NCI-H1417 treated with DMSO at 0.1 percent for 48 hours (cell line): Measurements from ENCODE around the gene CTSS.
"Not testable (repeated sequence)": the region's sequence is repeated elsewhere in the genome, so short reads cannot be mapped to it uniquely, and the experiment has no call there.

Experiments used
- DNase-seq: peaks from one replicate; lab custom pipeline; 2025; lab: John Stamatoyannopoulos, UW

The CTSS gene

DNA sequence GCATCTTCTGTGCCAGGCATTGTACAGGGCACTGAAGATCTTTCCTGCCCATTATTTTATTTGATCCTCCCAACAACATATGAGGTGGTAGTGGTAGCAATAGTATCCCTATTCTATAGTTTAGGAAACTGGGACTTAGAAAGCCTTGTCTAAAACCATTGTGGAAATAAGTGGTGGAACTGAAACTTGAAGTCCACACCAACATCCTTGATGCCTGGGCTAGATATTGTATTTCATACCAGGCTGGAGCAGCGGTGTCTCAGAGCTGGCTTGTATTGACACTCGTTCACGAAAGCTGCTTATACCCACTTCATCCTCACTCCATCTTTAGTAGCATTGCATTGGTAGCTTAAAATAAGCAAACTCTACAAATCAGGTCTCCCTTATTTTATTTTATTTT lies 9.7 kb upstream of the CTSS start:
- DNase-seq: no peak

DNA sequence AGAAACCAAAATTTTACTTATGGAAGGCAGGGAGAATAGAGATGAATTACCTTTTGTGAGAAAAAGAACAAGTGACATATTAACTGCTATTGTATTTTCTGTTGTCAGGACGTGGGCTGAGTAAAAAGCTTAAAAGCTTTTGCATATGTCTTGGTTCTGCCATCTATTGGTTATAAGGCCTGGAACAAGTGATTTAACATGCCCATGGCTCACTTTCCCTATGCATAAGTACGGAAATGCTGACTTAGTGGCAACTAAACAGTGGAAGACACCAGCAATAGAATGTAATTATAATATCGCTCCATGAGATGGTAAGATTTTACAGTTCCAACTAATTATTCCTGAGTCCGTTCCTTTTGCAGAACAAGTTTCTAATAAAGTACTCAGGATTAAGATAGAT lies 6.7 kb upstream of the CTSS start:
- DNase-seq: no peak

GRCh38 chr1:150767704-150768103 lies 2.1 kb upstream of the CTSS start:
- not testable (repeated sequence) for DNase-seq

- not testable (repeated sequence) for DNase-seq
These were observed 361 bp upstream of the CTSS start for GRCh38 chr1:150765977-150766301.

- no peak for DNase-seq
These were observed 919 bp downstream of the CTSS start for GRCh38 chr1:150764617-150765101.

DNA sequence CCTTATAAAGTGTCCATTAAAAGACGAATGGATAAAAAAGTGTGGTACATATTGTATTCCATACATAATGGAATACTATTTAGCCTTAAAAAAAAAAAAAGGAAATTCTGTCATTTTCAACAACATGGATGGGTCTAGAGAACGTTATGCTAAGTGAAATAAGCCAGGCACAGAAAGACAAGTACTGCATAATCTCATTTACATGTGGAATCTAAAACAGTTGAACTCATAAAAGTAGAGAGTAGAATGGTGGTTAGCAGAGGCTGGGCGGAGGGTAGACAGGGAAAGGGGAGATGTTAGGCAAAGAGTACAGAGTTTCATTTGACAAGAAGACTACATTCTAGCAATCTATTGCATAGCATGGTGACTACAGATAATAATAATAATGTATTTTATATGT lies 2.6 kb downstream of the CTSS start:
- no peak for DNase-seq

DNA sequence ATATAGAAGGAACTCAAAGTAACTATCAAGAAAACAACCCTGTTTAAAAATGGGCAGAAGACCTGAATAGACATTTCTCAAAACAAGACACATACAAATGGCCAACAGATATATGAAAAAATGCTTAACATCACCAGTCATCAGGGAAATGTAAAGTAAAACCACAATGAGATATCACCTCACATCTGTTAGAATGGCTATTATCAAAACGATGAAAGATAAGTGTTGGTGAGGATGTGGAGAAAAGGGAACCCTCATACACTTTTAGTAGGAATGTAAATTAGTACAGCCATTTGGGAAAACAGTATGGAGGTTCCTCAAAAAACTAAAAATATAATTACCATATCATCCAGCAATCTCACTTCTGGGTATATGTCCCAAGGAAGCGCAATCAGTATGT lies 3.0 kb downstream of the CTSS start:
- no peak for DNase-seq

DNA sequence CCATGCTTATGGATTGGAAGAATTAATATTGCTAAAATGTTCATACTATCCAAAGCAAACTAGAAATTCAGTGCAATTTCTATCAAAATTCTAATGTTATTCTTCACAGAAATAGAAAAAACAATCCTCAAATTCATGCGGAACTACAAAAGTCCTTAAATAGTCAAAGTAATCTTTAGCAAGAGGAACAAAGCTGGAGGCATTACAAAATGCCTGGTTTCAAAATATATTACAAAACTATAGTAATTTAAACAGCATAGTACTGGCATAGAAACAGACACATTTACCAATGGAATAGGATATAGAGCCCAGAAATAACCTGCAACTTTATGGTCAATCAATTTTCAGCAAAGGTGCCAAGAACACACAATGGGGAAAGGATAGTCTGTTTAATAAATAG lies 3.8 kb downstream of the CTSS start:
- DNase-seq: no peak

GRCh38 chr1:150760013-150760412 lies 5.6 kb downstream of the CTSS start:
- no peak for DNase-seq

DNA sequence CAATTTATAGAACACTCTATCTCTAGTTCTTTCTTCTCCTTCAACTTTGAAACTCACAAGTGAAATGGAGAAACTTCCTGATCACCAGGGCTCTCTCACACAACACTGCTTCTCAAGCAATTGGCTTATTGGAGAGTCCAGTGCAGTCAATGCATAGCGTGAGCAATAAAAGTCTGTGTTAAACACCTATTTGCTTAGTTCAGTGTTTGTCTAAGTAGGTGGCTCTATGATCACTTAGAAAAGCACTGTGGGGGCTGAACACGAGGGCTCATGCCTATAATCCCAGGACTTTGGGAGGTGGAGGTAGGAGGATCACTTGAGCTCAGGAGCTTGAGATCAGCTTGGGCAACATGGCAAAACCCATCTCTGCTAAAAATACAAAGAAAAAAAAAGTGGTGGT lies 12.2 kb downstream of the CTSS start:
- no peak for DNase-seq

DNA sequence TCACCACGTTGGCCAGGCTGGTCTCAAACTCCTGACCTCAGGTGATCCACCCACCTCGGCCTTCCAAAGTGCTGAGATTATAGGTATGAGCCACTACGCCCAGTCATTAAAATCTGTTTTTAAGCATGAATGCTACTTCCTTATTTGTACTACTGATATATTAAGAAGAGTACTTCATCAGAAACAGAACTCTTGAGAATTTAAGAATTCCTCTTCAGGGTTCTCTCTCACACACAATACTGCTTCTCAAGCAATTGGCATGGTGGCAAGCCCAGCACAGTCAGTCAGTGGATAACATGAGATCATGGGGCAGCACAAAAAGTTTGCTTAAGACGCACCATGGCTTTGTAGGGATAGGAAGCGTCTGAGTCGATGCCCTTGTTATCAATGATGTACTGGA lies 14.1 kb downstream of the CTSS start:
- no peak for DNase-seq

DNA sequence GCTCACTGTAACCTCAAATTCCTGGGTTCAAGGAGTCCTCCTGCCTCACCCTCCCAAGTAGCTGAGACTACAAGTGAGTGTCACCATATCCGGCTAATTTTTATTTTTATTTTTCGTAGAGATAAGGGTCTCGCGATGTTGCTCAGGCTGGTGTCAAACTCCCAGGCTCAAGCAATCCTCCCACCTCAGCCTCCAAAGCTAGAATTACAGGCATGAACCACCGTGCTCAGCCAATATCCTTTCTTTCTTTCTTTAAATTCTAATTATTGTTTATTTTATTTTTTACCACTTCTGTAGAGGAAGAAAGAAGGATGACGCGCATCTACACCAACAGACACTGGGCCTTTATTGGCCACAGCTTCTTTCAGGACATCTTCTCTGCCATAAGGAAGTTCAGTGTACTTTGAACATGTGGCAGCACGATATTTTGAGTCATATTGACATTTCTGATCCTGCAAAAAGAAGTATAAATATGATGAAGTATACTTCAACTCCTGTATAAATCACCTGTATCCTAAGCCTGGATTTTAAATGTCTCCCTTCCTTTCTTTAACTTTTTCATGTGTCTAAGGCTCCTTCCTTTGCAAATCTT lies 15.8 kb downstream of the CTSS start:
- no peak for DNase-seq

GRCh38 chr1:150748878-150749719 lies 16.5 kb downstream of the CTSS start:
- no peak for DNase-seq

DNA sequence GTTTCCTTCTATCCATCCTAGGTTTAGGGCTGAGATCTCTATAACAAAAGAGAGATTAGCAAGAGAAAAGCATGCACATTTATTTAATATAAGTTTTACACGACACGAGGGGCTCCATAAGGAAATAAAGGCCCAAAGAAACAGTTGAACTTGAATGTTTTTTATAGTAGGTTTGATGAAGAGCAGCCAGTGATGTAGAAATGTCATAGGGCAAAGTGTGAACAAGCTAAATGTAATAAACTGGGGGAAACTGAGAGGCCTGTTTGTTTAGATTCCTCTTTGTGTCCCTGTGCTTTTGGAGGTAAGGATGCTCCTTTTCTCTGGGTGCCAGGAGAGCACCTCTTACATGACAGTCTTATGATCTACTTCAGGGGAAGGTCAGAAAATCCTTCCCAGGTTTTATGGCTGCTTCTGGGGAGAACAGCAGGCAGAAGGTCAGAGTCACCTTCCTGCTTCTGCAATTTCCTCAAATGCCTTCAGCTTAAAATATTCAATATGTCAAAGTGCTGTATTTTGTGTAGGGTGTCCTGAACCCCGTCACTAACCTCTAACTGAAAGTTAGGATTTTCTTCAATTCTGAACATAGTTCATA lies 35.4 kb downstream of the CTSS start:
- DNase-seq: no peak

DNA sequence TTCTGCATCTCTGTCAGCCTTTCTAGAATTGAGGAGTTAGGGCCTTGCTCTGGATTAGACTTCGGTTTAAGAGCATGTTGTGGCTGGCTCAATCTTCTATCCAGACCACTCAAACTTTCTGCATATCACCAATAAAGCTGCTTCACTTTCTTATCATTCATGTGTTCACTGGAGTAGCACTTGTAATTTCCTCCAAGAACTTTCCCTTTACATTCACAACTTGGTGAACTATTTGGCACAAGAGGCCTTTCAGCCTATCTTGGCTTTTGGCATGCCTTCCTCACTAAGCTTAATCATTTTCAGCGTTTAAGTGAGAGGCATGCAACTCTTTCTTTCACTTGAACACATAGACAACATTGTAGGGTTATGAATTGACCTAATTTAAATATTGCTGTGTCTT lies 41.2 kb downstream of the CTSS start:
- no peak for DNase-seq

DNA sequence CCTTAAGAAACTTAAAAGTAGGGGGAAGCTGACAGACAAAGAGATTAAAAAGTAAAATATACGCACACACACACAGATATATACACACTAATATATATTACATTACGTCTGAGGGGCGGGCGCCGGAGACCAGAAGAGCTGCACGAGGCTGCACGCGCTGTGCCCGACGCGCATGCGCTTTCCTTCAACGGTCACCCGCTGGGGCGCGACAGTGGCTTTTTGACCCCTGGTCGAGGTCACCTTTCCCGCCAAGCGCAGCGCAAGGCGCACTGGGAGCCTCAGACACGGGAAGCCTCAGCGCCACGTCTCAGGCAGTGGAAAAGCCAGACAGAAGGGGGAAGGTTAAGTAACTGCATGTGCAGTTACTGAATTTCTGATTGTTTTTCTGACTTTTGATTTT lies 44.9 kb downstream of the CTSS start, which contains the start of gene HORMAD1:
Gene HORMAD1, minus strand, starts transcription at position 193 of the 400 bp plus-strand sequence. CDS start 1,390 bp downstream, outside the sequence.
- DNase-seq: no peak

- no peak for DNase-seq
These were observed 45.5 kb downstream of the CTSS start for GRCh38 chr1:150720098-150720497.

DNA sequence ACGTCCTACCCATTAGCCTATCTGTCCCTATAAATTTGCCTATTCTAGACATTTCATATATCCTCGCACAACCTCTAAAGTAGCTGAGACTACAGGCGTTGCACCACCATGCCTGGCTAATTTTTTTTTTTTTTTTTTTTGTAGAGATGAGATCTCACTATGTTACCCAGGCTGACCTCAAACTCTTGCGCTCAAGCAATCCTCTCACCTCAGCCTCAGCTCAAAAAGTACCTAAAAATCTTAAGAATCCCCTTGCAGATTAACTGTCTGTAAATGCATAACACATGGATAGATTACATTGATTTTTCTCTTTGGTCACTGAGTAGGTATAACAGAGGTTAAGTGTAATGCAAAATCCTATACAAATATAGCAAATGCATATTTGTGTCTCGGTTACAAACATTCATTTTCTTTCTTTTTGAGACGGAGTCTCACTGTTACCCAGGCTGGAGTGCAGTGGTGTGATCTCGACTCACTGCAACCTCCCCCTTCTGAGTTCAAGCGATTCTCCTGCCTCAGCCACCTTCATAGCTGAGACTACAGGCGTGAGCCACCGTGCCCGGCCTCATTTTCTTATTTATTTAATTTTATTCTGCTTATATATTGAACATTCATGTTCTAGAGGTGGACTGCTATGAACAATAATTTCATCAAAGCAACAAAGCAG lies 47.2 kb downstream of the CTSS start:
- no peak for DNase-seq

GRCh38 chr1:150709031-150709430 lies 56.5 kb downstream of the CTSS start:
- not testable (repeated sequence) for DNase-seq

- no peak for DNase-seq
These were observed 57.0 kb downstream of the CTSS start for GRCh38 chr1:150708595-150708994.

DNA sequence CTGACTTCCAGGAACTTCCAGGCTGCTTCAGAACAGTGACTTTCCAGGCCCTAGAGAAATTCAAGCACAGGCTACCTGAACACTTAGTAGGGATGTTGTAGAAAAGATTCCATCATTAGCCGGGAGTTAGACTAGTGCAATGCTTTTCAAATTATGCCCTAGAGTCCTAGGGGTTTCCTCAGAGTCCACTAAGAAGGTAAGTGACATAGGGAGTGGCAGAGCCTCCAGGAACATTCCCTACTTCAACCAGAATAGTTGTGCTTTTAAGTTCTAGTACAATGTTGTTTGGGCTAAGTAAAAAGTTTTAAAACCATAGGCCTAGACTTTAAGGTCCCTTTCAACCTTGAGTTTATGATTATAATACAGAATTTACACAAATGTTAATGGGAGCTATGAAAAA lies 59.5 kb downstream of the CTSS start:
- DNase-seq: no peak

DNA sequence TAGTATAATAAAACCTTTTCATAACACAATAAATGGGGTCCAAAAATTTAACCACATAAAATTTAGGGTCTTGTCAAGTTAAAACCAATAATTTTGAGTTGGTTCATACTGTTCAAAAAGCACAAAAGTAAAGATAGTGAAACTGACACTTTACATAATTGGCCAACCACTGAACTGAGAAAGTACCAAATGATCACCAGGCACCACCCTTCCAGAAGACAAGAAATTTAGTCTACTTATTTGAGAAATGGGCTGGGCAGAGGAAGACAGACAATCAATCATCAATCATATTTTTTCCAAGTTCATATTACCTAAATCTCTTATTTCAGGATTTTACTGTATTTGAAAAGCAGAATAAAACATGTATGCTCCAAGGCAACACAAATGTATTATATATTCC lies 62.2 kb downstream of the CTSS start:
- no peak for DNase-seq
